Endodermal cell (in vitro differentiated cells): ENCODE data around the gene DENND1A. TPM values are rescaled to one million over a fixed set of nuclear protein-coding genes. Genes with fewer than 3 reads are reported as not detected.

ENCODE experiments used
- DNase-seq: peaks from one replicate; pipeline ENCODE4 v3.0.0-alpha.2; 2017
- H3K27ac ChIP-seq: 2 replicates; pipeline ENCODE4 v1.5.1; 2013; ENCODE audit warnings: mild to moderate bottlenecking, low read depth, low read length, moderate library complexity
- H3K27me3 ChIP-seq: 2 replicates; pipeline ENCODE4 v1.6.1; 2013; ENCODE audit warnings: mild to moderate bottlenecking, low read length, moderate library complexity; ENCODE audit not compliant: insufficient read depth, control insufficient read depth, poor library complexity, severe bottlenecking
- H3K36me3 ChIP-seq: 2 replicates; pipeline ENCODE4 v1.7.0; 2013; ENCODE audit warnings: mild to moderate bottlenecking, low read length, moderate library complexity; ENCODE audit not compliant: control insufficient read depth, insufficient read depth
- H3K4me1 ChIP-seq: one replicate; pipeline ENCODE4 v1.7.0; 2013; ENCODE audit warnings: low read length; ENCODE audit not compliant: control insufficient read depth, insufficient read depth
- H3K4me3 ChIP-seq: 2 replicates; pipeline ENCODE4 v1.5.1; 2013; ENCODE audit warnings: mild to moderate bottlenecking, low read length, moderate library complexity
- H3K9ac ChIP-seq: 2 replicates; pipeline ENCODE4 v1.6.1; 2013; ENCODE audit warnings: mild to moderate bottlenecking, low read length, moderate library complexity; ENCODE audit not compliant: poor library complexity, severe bottlenecking; ENCODE audit errors: extremely low read depth
- H3K9me3 ChIP-seq: 2 replicates; pipeline ENCODE4 v1.6.1; 2013; ENCODE audit warnings: mild to moderate bottlenecking, low read length, moderate library complexity; ENCODE audit not compliant: control insufficient read depth
- H3K27ac Mint-ChIP-seq: 2 replicates; pipeline ENCODE4 v1.8.0; 2020; ENCODE audit warnings: mixed read lengths
- H3K27me3 Mint-ChIP-seq: 2 replicates; pipeline ENCODE4 v1.8.0; 2021; ENCODE audit warnings: mild to moderate bottlenecking, mixed read lengths; ENCODE audit not compliant: insufficient read depth
- H3K36me3 Mint-ChIP-seq: 2 replicates; pipeline ENCODE4 v1.8.0; 2020; ENCODE audit warnings: low read depth, mixed read lengths
- H3K4me1 Mint-ChIP-seq: 2 replicates; pipeline ENCODE4 v1.8.0; 2020; ENCODE audit warnings: mixed read lengths
- H3K4me3 Mint-ChIP-seq: 2 replicates; pipeline ENCODE4 v1.8.0; 2020; ENCODE audit warnings: mild to moderate bottlenecking, moderate library complexity, mixed read lengths
- H3K9me3 Mint-ChIP-seq: 2 replicates; pipeline ENCODE4 v1.8.0; 2020; ENCODE audit warnings: mild to moderate bottlenecking, mixed read lengths
- WGBS, 2 experiments: methylation state at CpG; one replicate each; pipeline versions ENCODE4 v1.1.5 to v1.1.7; 2013; ENCODE audit warnings: missing lambda C conversion rate in 2 of 2, mixed read lengths in 1 of 2; ENCODE audit not compliant: insufficient coverage in 1 of 2, insufficient read length in 1 of 2; 5-methylcytosine and 5-hydroxymethylcytosine counted together
- total RNA-seq, 2 donors: library from RNA; stranded (reverse); fragmentation: NEBNext Ultra II Directional in 1 of 2; extraction: Animal tissue kit (Norgen Biotek cat#: 25700) in 1 of 2; gene quantifications; 2 replicates in 1 of 2; 3 replicates in 1 of 2; pipeline ENCODE4 v1.2.1, GENCODE V29; 2021
- TF ChIP-seq, protein P1 (sequence below): fragments of 200-600 bp; sonication (generic); conservative IDR thresholded peaks from 2 replicates; pipeline ENCODE4 v1.5.0; 2021; ENCODE audit warnings: antibody characterized with exemption, mild to moderate bottlenecking

Gene DENND1A
- total RNA-seq, 2 donors from 2014 or later, result 29.5 to 38.4 TPM

DNA sequence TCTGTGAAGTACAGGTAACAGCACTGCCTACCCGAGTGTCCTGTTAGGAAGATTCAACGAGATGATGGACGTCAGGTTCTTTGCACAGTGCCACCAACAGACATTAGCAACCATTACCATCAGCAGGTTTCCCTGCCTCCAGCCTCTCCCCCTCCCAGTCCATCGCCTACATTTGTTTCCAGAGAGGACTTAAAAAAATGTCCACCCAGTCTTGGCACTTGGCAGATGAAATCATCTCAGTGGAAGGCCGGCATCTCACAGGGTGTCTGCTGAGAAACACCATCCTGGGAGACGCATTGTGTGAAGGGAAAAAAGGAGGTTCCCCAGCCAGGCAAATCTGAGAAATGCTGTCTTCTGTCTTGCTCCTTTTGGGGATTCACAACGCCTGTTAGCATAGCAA is 515.7 kb downstream of the DENND1A start:
- Histone ChIP-seq H3K27me3 (no peaks in the 10 kb centered on the region), H3K4me3 (no peak overlapping the region), H3K27ac (no peak overlapping the region), H3K4me1 (no peaks in the 10 kb centered on the region), H3K9ac (no peak overlapping the region), H3K9me3 (no peaks in the 10 kb centered on the region), H3K36me3 (no peaks in the 10 kb centered on the region)
- H3K27me3 Mint-ChIP-seq, result peaks cover 6% of the 10 kb centered on the region
- DNase-seq, result no peak
- H3K36me3 Mint-ChIP-seq, result peaks cover 7% of the 10 kb centered on the region
- no peaks in the 10 kb centered on the region for H3K9me3 Mint-ChIP-seq
- H3K4me1 Mint-ChIP-seq, result peaks cover 5% of the 10 kb centered on the region
- 91 to 92% methylated on average over 6 to 7 of the region's 7 CpGs for WGBS, 2 experiments
- no peak overlapping the region for H3K27ac Mint-ChIP-seq
- H3K4me3 Mint-ChIP-seq, result no peak overlapping the region
- TF ChIP-seq, protein P1, sequence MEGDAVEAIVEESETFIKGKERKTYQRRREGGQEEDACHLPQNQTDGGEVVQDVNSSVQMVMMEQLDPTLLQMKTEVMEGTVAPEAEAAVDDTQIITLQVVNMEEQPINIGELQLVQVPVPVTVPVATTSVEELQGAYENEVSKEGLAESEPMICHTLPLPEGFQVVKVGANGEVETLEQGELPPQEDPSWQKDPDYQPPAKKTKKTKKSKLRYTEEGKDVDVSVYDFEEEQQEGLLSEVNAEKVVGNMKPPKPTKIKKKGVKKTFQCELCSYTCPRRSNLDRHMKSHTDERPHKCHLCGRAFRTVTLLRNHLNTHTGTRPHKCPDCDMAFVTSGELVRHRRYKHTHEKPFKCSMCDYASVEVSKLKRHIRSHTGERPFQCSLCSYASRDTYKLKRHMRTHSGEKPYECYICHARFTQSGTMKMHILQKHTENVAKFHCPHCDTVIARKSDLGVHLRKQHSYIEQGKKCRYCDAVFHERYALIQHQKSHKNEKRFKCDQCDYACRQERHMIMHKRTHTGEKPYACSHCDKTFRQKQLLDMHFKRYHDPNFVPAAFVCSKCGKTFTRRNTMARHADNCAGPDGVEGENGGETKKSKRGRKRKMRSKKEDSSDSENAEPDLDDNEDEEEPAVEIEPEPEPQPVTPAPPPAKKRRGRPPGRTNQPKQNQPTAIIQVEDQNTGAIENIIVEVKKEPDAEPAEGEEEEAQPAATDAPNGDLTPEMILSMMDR, result no peak

DNA sequence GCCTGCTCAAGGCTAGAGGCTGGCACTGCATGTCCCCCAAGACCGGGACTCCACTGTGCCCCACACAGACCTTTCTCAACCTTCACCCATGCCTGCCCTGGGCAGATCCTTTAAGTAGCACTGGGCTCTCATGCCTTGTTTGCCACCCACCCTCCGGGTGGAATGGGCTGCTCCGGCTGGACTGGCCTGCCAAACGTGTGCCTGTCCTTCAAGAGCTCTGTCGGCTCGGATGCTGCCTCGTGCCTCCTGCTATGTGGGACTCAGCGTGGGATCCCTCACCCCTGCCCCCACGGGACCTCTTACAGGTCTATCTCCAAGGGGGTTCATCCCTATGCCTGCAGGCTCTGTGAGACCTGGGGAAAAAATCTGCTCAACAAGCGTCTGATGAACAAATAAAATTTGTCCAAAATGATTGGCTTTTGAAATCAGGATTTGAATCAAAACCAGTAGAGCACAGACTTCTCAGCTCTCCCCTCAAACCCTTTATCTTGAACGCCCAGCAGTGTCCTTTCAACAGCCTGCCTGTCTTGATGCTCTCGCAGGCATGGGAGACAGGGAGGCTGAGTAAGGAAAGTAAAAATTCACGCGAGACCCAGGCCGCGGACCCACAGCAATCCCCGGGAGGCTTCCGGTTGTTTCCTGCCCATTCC is 517.6 kb downstream of the DENND1A start:
- H3K36me3 Mint-ChIP-seq, result peaks cover 3% of the 10 kb centered on the region
- no peaks in the 10 kb centered on the region for H3K9me3 Mint-ChIP-seq
- DNase-seq, result no peak
- Histone ChIP-seq H3K4me3 (no peak overlapping the region), H3K36me3 (no peaks in the 10 kb centered on the region), H3K4me1 (peaks cover 3% of the 10 kb centered on the region), H3K9ac (no peak overlapping the region), H3K27me3 (no peaks in the 10 kb centered on the region), H3K9me3 (no peaks in the 10 kb centered on the region), H3K27ac (no peak overlapping the region)
- 90 to 92% methylated on average over 17 to 18 of the region's 18 CpGs for WGBS, 2 experiments
- H3K27ac Mint-ChIP-seq, result no peak overlapping the region
- H3K27me3 Mint-ChIP-seq, result peaks cover 6% of the 10 kb centered on the region
- H3K4me3 Mint-ChIP-seq, result no peak overlapping the region
- TF ChIP-seq, protein P1, result no peak
- peaks cover 9% of the 10 kb centered on the region for H3K4me1 Mint-ChIP-seq

DNA sequence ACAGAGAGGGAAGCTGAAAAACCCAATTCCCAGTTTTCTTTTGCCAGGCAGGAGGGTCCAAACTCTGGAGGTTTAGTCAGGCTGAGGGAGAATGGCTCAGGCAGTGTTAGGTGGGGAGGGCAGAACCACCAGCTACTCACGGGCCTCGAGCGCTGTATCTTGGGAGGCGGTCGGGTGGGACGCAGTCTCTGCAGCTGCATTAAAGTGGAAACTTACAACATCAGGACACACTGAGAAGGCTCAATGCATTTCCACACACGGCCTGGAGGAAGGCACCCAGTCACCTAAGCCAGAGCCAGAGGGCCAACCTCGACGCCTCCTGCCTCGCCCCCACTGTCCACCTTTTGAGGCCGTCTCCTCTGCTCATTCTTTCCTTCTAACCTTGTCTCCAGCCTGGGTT is 518.3 kb downstream of the DENND1A start:
- 89 to 94% methylated on average over 11 of the region's 11 CpGs for WGBS, 2 experiments
- TF ChIP-seq, protein P1, result no peak
- Histone ChIP-seq H3K9me3 (no peaks in the 10 kb centered on the region), H3K27ac (no peak overlapping the region), H3K27me3 (no peaks in the 10 kb centered on the region), H3K4me3 (no peak overlapping the region), H3K4me1 (peaks cover 7% of the 10 kb centered on the region), H3K36me3 (no peaks in the 10 kb centered on the region), H3K9ac (no peak overlapping the region)
- peaks cover 6% of the 10 kb centered on the region for H3K27me3 Mint-ChIP-seq
- H3K4me3 Mint-ChIP-seq, result no peak overlapping the region
- no peak overlapping the region for H3K27ac Mint-ChIP-seq
- peaks cover 3% of the 10 kb centered on the region for H3K36me3 Mint-ChIP-seq
- no peak for DNase-seq
- H3K9me3 Mint-ChIP-seq, result no peaks in the 10 kb centered on the region
- peaks cover 14% of the 10 kb centered on the region for H3K4me1 Mint-ChIP-seq
